Activated T-cell treated with anti-CD3 and anti-CD28 coated beads for 48 hours (primary cell): ENCODE results near the gene ZNF205.
"Not testable (repeated sequence)": the region's sequence is repeated elsewhere in the genome, so short reads cannot be mapped to it uniquely, and the experiment has no call there.

Source experiments
- DNase-seq: peaks from one replicate; pipeline ENCODE4 v3.0.0-alpha.2; 2020; ENCODE audit warnings: low read depth

The ZNF205 gene

DNA sequence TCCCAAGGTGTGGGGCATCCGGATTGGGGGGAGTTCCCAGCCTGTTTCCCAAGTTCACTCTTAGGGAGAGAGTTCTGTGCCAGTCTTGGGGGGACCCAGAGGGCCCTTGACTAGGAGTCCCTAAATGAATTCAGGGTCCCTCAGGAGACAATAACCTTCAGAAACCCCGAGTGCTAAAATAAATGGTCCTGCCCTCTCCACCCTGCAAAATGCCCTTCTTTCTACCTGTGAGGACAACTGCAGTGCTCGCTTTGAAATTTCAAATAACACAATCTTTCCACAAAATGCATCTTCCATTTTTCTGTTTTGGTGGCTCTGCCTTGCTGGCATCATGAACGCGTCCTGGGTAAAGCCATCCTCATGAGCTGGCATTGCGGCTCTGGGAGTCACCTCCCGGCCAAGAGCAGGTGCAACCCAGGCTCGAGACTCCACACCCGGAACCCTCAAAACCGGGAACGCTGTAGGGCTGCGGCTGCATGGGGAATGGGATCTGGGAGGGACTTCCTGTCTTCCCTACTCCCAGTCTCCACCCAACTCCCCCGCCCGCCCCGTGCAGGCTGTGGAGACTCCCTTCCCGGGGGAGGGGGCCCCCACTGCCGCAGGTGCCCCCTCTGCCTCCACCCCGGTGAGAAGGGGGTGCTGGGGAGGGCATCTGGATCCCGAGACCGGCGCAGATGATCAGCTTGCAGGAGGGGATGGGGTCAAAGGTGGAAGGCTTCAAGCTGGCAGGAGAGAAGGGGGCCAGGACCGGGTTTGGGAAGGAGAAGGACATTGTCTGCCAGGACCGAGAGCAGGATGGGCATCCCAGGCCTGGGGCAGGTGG, at the start of gene ZNF205:
Gene ZNF205, plus strand, starts transcription at position 529 of the 823 bp plus-strand sequence. CDS start 845 bp downstream, outside the sequence.
- DNase-seq = no peak

DNA sequence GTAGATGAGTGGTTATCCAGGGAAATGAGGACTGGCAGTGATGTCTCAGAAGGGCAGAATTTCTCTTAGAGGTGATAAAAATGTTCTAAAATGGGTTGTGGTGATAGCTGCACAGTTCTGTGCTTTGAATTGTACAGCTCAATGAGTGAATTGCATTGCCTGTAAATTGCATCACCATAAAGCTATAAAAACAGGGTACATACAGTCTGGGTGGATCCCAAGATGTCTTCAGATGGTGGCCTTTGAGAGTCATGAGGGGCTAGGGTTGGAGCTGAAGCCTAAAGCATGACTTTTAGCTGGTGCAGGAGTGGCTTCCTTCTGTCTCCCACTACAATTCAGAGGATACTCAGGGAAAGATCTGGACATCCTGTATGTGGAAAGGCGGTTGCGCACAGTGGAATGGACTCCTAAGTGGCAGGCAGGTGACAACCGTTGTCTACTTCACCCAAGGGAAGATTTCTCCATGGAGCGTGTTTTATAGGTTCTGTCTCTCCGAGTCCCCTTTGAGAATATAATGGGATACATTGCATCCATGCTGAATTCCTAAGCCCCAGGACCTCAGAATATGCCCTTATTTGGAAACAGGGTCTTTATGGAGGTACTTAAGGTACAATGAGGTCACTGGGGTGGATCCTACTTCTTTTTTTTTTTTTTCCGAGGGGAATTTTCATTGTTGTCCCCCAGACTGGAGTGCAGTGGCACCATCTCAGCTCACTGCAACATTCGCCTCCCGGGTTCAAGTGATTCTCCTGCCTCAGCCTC, 48.6 kb upstream of the ZNF205 start:
- DNase-seq = no peak

DNA sequence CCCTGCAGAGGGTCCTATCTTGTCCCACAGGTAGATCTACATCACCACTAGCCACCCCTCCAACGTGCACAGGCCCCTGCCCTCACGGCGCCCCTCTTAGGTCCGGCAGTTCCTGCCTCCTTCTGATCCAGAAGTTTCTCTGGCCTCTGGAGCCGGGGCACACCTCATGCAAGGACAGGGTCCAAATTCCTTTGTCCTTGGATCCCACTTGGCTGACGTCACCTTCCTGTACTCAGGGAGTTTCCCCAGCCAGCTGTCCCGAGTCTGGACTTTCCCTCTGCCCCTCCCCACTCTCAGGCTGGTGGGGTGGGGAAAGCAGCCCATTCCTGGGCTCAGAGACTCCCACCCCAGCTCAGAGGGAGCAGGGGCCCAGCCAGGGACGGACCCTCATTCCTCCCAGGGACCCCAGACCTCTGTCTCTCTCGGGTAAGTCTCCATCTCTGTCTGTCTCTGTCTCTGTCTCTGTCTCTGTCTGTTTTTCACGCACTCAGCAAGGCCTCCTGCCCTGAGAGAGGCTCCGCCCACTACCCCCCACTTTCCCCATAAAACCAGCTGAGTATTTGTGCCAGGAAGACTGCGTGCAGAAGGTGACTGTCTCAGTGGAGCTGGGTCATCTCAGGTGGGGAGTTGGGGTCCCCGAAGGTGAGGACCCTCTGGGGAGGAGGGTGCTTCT, 47.2 kb upstream of the ZNF205 start, which contains the start of gene IL32:
Gene IL32, plus strand, starts transcription at position 572 of the 673 bp plus-strand sequence. CDS start 172 bp downstream, outside the sequence.
- peak; percentile 67 for DNase-seq

DNA sequence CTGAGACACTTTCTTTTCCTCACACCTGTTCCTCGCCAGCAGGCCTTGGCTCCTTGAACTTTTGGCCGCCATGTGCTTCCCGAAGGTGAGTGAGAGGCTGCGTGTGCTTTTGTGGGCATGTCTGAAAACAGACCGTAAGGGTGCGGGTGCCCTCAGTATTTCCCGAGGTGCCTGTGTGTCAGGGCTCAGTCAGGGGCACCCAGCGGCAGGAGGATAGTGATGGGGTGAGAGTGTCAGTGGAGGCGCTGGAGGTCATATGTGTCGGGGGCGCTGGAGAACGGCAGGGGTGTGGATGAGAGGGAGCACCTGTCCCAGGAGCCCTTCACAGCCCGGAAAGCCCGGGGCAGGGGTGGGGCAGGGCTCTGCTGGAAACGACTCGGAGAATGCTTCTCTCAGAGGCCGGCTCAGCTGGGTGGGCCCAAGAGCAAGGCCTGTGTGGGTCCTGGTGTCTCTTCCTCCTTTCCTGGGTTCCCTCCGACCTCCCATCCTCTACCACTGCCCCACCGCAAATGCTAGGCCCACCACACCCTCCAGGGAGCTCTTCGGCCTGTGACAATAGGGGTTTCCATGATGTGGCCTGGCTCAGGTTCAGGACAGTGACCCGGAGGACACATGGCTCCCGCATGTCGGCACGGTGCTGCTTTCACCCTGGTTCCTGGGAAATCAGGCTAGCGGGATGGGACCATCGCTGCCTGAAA, 46.5 kb upstream of the ZNF205 start:
- no peak for DNase-seq

DNA sequence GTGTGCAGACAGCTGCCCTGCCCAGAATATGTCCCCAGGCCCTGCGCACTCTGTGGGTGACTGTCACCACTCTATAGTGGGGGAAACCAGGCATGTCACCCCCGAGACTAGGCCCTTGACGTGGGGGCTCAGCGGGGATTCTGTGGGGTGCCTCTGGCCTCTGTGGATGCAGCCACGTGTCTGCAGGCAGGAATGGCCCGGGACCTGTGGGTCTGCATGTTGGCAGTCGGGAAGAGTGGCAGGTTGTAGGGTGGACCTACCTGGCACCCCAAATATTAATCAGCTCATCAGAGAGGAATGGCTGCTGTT, 46.0 kb upstream of the ZNF205 start:
- DNase-seq = no peak

DNA sequence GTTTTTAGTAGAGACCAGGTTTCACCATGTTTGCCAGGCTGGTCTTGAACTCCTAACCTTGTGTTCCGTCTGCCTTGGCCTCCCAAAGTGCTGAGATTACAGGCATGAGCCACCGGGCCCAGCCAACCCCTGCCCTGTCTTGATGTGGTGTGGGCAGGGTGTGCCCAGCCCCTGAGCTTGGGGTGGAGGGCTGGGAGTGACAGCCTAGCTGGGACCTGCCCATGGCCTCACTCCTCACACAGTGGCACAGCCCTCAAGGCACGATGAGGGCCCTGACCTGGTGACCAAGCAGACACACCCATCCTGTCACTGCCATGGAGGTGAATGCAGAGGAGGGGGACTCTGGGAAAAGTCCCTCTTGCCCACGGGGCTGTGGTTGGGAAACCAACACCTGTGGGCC, 43.9 kb upstream of the ZNF205 start:
- no peak for DNase-seq

DNA sequence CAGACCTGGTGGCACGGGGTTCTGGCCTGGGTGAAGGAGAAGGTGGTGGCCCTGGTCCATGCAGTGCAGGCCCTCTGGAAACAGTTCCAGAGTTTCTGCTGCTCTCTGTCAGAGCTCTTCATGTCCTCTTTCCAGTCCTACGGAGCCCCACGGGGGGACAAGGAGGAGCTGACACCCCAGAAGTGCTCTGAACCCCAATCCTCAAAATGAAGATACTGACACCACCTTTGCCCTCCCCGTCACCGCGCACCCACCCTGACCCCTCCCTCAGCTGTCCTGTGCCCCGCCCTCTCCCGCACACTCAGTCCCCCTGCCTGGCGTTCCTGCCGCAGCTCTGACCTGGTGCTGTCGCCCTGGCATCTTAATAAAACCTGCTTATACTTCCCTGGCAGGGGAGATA, 43.2 kb upstream of the ZNF205 start:
- not testable (repeated sequence) for DNase-seq

DNA sequence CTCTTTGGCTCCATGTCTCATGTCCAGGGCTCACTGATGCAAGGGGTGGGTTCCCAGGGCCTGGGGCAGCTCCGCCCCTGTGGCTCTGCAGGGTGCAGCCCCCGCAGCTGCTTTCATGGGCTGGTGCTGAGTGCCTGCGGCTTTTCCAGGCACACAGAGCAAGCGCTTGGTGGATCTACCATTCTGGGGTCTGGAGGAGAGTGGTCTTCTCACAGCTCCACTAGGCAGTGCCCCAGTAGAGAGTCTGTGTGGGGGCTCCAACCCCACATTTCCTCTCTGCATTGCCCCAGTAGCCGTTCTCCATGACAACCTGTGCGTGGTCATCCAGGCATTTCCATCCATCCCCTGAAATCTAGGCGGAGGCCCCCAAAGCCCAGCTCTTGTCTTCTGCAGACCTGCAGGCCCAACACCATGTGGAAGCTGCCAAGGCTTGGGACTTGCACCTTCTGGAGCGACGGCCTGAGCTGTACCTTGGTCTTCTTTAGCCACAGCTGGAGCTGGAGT, 41.7 kb upstream of the ZNF205 start:
- no peak for DNase-seq

DNA sequence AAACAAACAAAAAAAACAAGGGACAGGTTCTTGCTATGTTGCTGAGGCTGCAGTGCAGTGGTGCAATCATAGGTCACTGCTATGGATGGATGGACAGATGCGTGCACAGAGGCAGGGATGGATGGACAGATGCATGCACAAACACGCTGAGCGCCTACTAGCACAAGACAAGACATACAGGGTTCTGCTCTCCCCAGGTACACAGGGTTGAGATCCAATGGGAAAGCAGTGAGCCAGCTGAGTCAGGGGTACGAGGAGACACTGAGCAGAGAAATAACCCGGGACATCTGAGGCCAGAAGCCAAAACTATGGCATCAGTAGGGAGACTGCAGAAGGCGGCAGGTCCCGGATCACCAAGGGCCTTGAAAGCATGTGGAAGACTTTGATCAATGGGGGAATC, 40.7 kb upstream of the ZNF205 start:
- DNase-seq = no peak

DNA sequence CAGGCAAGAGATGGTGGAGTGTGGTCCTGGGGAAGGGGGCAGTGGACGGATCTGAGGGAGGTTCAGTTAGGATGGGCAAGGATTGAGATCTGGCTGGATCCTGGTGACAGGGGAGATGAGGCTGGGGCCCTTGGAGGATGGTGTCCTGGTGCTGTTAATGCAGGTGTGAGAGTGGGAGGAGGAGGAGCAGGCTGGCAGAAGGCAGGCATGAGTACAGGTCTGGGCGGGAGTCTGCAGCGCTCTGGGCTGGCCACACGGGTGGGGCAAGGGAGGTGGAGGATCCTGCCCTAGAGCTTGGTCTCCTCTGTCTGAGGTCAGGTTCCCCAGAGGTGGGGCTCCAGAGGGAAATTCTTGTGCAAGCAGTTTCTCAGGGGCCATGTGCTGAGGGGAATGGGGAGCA, 40.2 kb upstream of the ZNF205 start:
- not testable (repeated sequence) for DNase-seq

DNA sequence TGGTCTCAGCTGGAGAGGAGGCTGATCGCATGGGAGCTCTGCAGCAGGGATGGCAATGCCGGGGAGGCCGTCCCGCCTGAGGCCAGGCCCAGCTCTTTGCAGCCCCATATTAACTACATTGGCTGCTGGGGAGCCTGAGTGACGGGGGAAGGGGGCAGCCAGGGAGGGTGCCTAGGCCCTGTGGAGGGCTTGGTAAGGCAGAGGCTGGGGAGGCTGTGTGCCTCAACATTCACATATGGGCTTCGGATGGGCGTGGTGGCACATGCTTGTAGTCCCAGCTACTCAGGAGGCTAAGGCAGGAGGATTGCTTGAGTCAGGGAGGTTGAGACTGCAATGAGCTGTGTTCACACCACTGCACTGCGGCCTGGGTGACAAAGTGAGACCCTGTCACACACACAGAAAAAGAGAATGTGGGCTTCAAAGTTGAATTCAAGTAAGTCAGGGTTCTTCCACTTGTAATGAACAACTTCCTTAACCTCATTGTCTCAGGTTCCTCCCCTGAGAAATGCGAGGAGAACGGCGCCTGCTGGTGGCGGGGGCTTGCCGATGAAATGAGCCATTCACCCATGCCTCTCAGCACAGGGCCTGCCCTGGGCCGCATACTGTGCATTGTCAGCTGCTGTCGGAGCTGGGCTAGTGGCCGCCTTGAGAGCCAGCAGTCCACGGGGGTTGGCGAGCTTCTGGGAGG, 39.7 kb upstream of the ZNF205 start:
- not testable (repeated sequence) for DNase-seq

DNA sequence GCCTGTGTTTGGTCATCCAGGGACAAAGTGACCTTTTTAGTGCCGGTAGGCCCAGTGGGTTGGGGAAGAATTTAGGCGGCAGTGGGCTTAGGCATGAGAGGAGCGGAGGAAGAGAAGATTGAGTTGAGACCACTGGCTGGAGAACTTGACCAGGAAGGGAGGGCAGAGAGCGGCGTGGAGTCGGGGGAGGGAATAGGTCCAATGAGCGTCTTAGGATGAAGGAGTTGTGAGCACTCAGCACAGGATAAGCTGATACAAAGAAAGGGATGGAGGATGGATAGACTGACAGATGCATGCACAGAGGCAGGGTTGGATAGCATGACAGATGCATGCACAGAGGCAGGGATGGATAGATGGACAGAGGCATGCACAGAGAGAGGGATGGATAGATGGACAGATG, 38.9 kb upstream of the ZNF205 start:
- no peak for DNase-seq

DNA sequence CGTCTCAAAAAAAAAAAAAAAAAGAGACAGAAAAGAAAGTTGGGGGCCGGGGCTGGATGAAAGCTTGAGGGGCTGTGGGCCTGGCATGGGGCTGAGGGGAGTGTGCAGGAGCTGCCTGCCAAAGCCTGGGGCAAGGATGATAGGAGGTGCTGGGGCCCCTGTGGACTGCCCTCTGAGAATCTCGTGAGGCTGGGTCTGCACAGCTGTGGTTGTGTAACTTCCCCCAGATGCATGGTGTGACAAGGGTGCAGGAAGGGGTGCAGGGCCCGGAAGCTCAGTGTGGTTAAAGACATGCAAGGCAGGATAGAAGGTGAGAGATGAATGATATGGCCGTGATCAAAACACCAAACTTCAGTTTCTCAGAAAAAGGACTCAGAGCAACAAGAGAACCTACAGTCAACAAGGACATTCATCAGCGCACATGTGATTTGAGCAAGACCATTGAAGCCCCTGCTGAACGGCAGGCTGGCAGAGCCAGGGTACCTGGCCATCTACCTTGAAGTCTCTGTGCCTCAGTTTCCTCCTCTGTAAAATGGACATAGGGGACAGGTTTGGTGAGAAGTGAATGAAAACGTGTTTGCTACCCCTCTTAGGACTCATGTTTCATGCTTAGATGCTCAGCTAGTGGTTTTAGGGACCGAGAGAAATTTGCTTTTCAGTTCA, 37.4 kb upstream of the ZNF205 start:
- peak; percentile 71 for DNase-seq

DNA sequence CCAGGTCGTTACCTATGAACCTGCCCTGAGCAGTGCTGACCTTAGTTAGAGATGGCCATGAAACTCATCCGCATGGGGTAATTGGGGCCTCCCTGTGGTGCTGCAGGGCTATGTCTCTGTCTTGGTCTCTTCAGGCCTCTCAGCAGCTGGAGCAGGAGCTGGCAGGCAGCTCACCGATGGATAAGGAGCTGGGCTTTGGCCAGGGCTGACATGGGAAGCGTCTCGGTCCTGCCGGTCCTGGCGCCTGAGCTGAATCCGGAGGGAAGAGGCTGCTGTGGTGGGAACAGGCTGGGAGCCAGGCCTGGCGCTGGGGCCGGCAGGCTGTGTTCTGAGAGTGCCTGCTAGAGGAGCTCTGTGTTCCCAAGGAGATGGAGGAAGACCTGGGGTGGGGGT, 36.9 kb upstream of the ZNF205 start:
- no peak for DNase-seq

DNA sequence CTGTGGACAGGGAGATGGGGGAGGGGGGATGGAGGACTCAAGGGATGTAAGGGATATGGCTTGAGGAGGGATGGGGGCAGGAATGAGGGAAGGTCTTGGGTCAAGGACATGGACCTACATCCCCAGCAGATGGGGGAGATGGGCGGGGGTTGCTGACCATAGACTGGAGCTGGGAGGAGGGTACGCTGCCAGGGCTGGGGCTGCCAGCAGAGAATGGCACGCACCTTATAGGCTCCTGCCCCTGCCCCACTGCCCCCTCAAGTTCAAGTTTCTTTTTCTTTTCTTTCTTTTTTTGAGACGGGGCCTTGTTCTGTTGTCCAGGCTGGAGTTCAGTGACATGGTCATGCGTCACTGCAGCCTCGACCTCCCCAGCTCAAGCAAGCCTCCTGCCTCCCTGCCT, 36.4 kb upstream of the ZNF205 start:
- DNase-seq = not testable (repeated sequence)

DNA sequence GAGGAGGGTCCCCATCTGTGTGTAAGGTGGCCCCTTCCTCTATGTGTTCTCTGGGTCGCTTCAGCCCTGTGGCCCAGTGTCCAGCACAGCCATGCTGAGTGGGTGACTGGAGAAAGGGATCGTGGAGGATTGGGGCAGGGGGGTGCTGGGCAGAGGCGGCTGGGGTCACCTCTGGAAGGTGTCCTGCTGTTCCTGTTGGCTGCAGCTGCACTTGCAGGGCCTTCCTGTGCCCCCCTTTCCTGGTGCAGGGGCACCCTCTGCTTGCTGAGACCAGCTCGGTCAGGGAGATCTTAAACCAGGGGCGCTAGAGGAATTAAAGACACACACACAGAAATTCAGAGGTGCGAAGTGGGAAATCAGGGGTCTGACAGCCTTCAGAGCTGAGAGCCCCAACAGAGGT, 35.8 kb upstream of the ZNF205 start:
- DNase-seq = no peak

DNA sequence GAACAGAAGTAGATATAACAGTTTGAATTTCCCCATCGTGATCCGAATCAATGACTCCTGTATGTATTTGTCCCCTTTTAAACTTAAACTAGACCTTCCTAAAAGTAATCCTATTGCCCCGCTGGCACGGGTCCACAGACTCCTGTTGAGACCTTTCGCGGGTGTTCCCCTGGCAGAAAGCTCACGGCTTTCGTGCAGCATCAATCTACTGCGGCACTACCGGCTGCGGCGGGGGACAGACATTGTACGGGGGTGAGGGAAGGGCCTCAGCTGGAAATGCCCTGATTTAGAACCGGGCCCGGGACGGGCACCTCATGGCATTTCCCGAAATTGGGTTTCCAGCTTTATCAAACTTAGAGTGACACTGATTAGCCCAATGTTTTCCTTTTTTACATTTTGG, 32.4 kb upstream of the ZNF205 start:
- DNase-seq = no peak

DNA sequence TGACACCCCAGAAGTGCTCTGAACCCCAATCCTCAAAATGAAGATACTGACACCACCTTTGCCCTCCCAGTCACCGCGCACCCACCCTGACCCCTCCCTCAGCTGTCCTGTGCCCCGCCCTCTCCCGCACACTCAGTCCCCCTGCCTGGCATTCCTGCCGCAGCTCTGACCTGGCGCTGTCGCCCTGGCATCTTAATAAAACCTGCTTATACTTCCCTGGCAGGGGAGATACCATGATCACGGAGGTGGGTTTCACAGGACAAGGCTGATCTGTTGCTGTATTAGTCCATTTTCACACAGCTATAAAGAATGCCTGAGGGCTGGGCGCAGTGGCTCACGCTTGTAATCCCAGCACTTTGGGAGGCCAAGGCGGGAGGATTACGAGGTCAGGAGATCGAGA, 30.4 kb upstream of the ZNF205 start:
- not testable (repeated sequence) for DNase-seq

DNA sequence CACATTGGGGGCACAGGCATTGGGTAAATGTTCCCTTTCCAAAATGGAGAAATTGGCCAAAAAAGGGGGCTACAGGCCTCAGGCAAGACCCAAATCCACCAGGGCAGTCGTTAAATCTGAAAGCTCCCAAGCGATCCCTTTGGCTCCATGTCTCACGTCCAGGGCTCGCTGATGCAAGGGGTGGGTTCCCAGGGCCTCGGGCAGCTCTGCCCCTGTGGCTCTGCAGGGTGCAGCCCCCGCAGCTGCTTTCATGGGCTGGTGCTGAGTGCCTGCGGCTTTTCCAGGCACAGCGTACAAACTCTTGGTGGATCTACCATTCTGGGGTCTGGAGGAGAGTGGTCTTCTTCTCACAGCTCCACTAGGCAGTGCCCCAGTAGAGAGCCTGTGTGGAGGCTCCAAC, 29.0 kb upstream of the ZNF205 start:
- not testable (repeated sequence) for DNase-seq

DNA sequence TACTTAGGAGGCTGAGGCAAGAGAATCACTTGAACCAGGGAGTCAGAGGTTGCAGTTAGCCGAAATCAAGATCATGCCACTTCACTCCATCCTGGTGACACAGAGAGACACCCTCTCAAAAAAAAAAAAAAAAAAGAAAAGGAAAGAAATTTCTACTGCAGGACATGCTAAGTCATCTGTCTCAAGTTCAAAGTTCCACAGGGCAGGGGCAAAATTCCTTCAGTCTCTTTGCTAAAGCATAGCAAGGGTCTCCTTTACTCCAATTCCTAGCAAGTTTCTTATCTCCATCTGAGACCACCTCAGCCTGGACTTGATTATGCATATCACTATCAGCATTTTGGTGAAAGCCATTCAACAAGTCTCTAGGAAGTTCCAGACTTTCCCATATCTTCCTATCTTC, 27.9 kb upstream of the ZNF205 start:
- DNase-seq = no peak
